Hepatocyte (in vitro differentiated cells): ENCODE results near the gene LSM8. TPM values are rescaled to one million over a fixed set of nuclear protein-coding genes. Genes with fewer than 3 reads are reported as not detected.

Source experiments
- DNase-seq: peaks from one replicate; pipeline ENCODE4 v3.0.0-alpha.2; 2016; ENCODE audit warnings: low spot score
- H2AFZ ChIP-seq: fragments of 200-600 bp; sonication (generic); 2 replicates; pipeline ENCODE4 v1.6.0; 2016; ENCODE audit warnings: antibody characterized with exemption, mild to moderate bottlenecking
- H3K27ac ChIP-seq: fragments of 200-600 bp; sonication (generic); 2 replicates; pipeline ENCODE4 v1.5.1; 2016; ENCODE audit warnings: mild to moderate bottlenecking
- H3K27me3 ChIP-seq: fragments of 200-600 bp; sonication (generic); 2 replicates; pipeline ENCODE4 v1.6.1; 2016
- H3K36me3 ChIP-seq: fragments of 200-600 bp; sonication (generic); replicated peaks from 2 replicates; pipeline ENCODE4 v1.5.1; 2016; ENCODE audit warnings: low read depth; ENCODE audit not compliant: insufficient read depth
- H3K4me1 ChIP-seq: fragments of 200-600 bp; sonication (generic); 2 replicates; pipeline ENCODE4 v1.5.1; 2016; ENCODE audit warnings: mild to moderate bottlenecking, moderate library complexity; ENCODE audit not compliant: insufficient read depth
- H3K4me2 ChIP-seq: fragments of 200-600 bp; sonication (generic); 2 replicates; pipeline ENCODE4 v1.6.0; 2016
- H3K4me3 ChIP-seq: fragments of 200-600 bp; sonication (generic); 2 replicates; pipeline ENCODE4 v1.5.1; 2016; ENCODE audit warnings: mild to moderate bottlenecking
- H3K79me2 ChIP-seq: fragments of 200-600 bp; sonication (generic); 2 replicates; pipeline ENCODE4 v1.6.0; 2017; ENCODE audit warnings: mild to moderate bottlenecking
- H3K9me2 ChIP-seq: fragments of 200-600 bp; sonication (generic); replicated peaks from 2 replicates; pipeline ENCODE4 v1.6.0; 2017; ENCODE audit warnings: mild to moderate bottlenecking; ENCODE audit not compliant: insufficient read depth
- H3K9me3 ChIP-seq: fragments of 200-600 bp; sonication (generic); 2 replicates; pipeline ENCODE4 v1.5.1; 2016; ENCODE audit warnings: low read depth, mild to moderate bottlenecking
- H4K20me1 ChIP-seq: fragments of 200-600 bp; sonication (generic); 2 replicates; pipeline ENCODE4 v1.6.0; 2016; ENCODE audit warnings: mild to moderate bottlenecking; ENCODE audit not compliant: insufficient read depth, poor library complexity, severe bottlenecking
- CTCF ChIP-seq: fragments of 200-600 bp; sonication (generic); IDR thresholded peaks from 2 replicates; pipeline ENCODE4 v1.5.1; 2016; ENCODE audit warnings: antibody characterized with exemption, mild to moderate bottlenecking; ENCODE audit not compliant: poor library complexity
- EZH2 ChIP-seq: fragments of 200-600 bp; sonication (generic); IDR thresholded peaks from 2 replicates; pipeline ENCODE4 v1.6.1; 2016; ENCODE audit warnings: antibody characterized with exemption, mild to moderate bottlenecking, borderline replicate concordance
- EZH2phosphoT487 ChIP-seq: fragments of 200-600 bp; sonication (generic); IDR thresholded peaks from one replicate; pipeline ENCODE4 v1.6.1; 2018; ENCODE audit warnings: antibody characterized with exemption, mild to moderate bottlenecking, low read depth, moderate library complexity; ENCODE audit not compliant: unreplicated experiment, severe bottlenecking
- WGBS: methylation state at CpG from one replicate; pipeline ENCODE4 v1.1.6; 2016; ENCODE audit warnings: low lambda C conversion rate; ENCODE audit errors: missing lambda C conversion rate; 5-methylcytosine and 5-hydroxymethylcytosine counted together
- polyA plus RNA-seq: library from polyadenylated mRNA; unstranded; fragments of >200 nt; fragmentation: Nextera tagmentation; extraction: Ambion mirVana; gene quantifications from 2 replicates; pipeline ENCODE4 v1.2.1, GENCODE V29; 2016
- total RNA-seq: library from RNA; depleted of rRNA; stranded (reverse); fragments of >200 nt; gene quantifications from 2 replicates; pipeline ENCODE4 v1.2.3, GENCODE V29; 2014

Gene LSM8
- total and polyA plus RNA-seq, 2 experiments from 2014 or later = 34.4 to 43.9 TPM

GRCh38 chr7:118175740-118176139 lies 8.2 kb upstream of the LSM8 start:
- Histone ChIP-seq H3K36me3 (no peaks in the 10 kb centered on the region), H3K27me3 (no peaks in the 10 kb centered on the region), H3K9me2 (no peaks in the 10 kb centered on the region), H3K4me3 (no peak overlapping the region), H2AFZ (no peak overlapping the region), H3K79me2 (no peaks in the 10 kb centered on the region), H3K27ac (no peak overlapping the region), H4K20me1 (no peaks in the 10 kb centered on the region), H3K4me1 (no peaks in the 10 kb centered on the region), H3K9me3 (no peaks in the 10 kb centered on the region), H3K4me2 (no peak overlapping the region)
- WGBS = 78% methylated on average over 2 of the region's 2 CpGs
- DNase-seq = no peak
- no peak for TF ChIP-seq EZH2phosphoT487
- TF ChIP-seq CTCF = no peak
- no peak for TF ChIP-seq EZH2

GRCh38 chr7:118179191-118179590 lies 4.8 kb upstream of the LSM8 start:
- no peak overlapping the region for H3K27ac ChIP-seq
- no peaks in the 10 kb centered on the region for H3K36me3 ChIP-seq
- no peak overlapping the region for H3K4me2 ChIP-seq
- no peak for TF ChIP-seq EZH2phosphoT487
- TF ChIP-seq EZH2 = no peak
- no peak for TF ChIP-seq CTCF
- H3K79me2 ChIP-seq = no peaks in the 10 kb centered on the region
- no peak for DNase-seq
- H3K9me3 ChIP-seq = no peaks in the 10 kb centered on the region
- H3K4me1 ChIP-seq = peaks cover 5% of the 10 kb centered on the region
- no peaks in the 10 kb centered on the region for H3K27me3 ChIP-seq
- 94% methylated on average over 2 of the region's 2 CpGs for WGBS
- no peak overlapping the region for H2AFZ ChIP-seq
- H4K20me1 ChIP-seq = no peaks in the 10 kb centered on the region
- no peaks in the 10 kb centered on the region for H3K9me2 ChIP-seq
- H3K4me3 ChIP-seq = no peak overlapping the region

- DNase-seq = no peak
Measured at GRCh38 chr7:118182593-118183427, 1.2 kb upstream of the LSM8 start.

More at GRCh38 chr7:118182593-118183427, 1.2 kb upstream of the LSM8 start:
- Histone ChIP-seq H4K20me1 (no peaks in the 10 kb centered on the region), H2AFZ (peak overlapping the region; percentile 70), H3K27me3 (no peaks in the 10 kb centered on the region), H3K9me3 (no peaks in the 10 kb centered on the region), H3K4me3 (peak overlapping the region; percentile 42), H3K4me1 (peaks cover 12% of the 10 kb centered on the region), H3K27ac (peak overlapping the region; percentile 92), H3K4me2 (peak overlapping the region; percentile 75), H3K9me2 (no peaks in the 10 kb centered on the region), H3K36me3 (no peaks in the 10 kb centered on the region), H3K79me2 (peaks cover 33% of the 10 kb centered on the region)
- 81% methylated on average over 13 of the region's 13 CpGs for WGBS
- TF ChIP-seq EZH2phosphoT487 (no peak), EZH2 (no peak), CTCF (no peak)
